Karpas-422 (cell line): ENCODE measurements around the gene TAPBP. TPM values are rescaled to one million over a fixed set of nuclear protein-coding genes. Genes with fewer than 3 reads are reported as not detected.
"Not testable (repeated sequence)": the region's sequence is repeated elsewhere in the genome, so short reads cannot be mapped to it uniquely, and the experiment has no call there.

Source experiments
- DNase-seq: peaks from one replicate; pipeline ENCODE4 v3.0.0-alpha.2; 2015
- H2AFZ ChIP-seq: fragments of 200-600 bp; sonication (generic); 2 replicates; pipeline ENCODE4 v1.6.1; 2014; ENCODE audit warnings: antibody characterized with exemption, low read length, mixed read lengths
- H3K27ac ChIP-seq: fragments of 200-600 bp; sonication (generic); 2 replicates; pipeline ENCODE4 v1.5.1; 2014; ENCODE audit warnings: mild to moderate bottlenecking, low read length, moderate library complexity
- H3K27me3 ChIP-seq: fragments of 200-600 bp; sonication (generic); 2 replicates; pipeline ENCODE4 v1.6.1; 2014; ENCODE audit warnings: low read length, mixed read lengths
- H3K36me3 ChIP-seq: fragments of 200-600 bp; sonication (generic); 2 replicates; pipeline ENCODE4 v1.6.1; 2014; ENCODE audit warnings: low read length, mixed read lengths; ENCODE audit not compliant: insufficient read depth
- H3K4me1 ChIP-seq: fragments of 200-600 bp; sonication (generic); 2 replicates; pipeline ENCODE4 v1.6.1; 2014; ENCODE audit warnings: mild to moderate bottlenecking, low read length, mixed read lengths
- H3K4me2 ChIP-seq: fragments of 200-600 bp; sonication (generic); 2 replicates; pipeline ENCODE4 v1.6.1; 2014; ENCODE audit warnings: low read length, low read depth, mild to moderate bottlenecking; ENCODE audit not compliant: poor library complexity, severe bottlenecking
- H3K4me3 ChIP-seq: fragments of 200-600 bp; sonication (generic); 2 replicates; pipeline ENCODE4 v1.5.1; 2014; ENCODE audit warnings: mild to moderate bottlenecking, antibody characterized with exemption, low read length, mixed read lengths
- H3K79me2 ChIP-seq: fragments of 200-600 bp; sonication (generic); 2 replicates; pipeline ENCODE4 v1.6.1; 2014; ENCODE audit warnings: mild to moderate bottlenecking, low read length, mixed read lengths
- H3K9ac ChIP-seq: fragments of 200-600 bp; sonication (generic); 2 replicates; pipeline ENCODE4 v1.6.0; 2014; ENCODE audit warnings: low read length
- H3K9me2 ChIP-seq: fragments of 200-600 bp; sonication (generic), shearing (Covaris generic); replicated peaks from 2 replicates; pipeline ENCODE4 v1.6.0; 2014; ENCODE audit warnings: mild to moderate bottlenecking, low read length, moderate library complexity; ENCODE audit not compliant: insufficient read depth
- H3K9me3 ChIP-seq: fragments of 300-700, 200-600 bp; sonication (generic); 2 replicates; pipeline ENCODE4 v1.6.1; 2014; ENCODE audit warnings: low read length, mixed read lengths
- H4K20me1 ChIP-seq: fragments of 200-600 bp; sonication (generic); 2 replicates; pipeline ENCODE4 v1.6.1; 2014; ENCODE audit warnings: mild to moderate bottlenecking, antibody characterized with exemption, low read length, low read depth; ENCODE audit not compliant: insufficient read depth
- total RNA-seq: library from RNA; depleted of rRNA; stranded (reverse); fragments of >200 nt; shearing (Covaris generic); gene quantifications from 2 replicates; pipeline ENCODE4 v1.2.3, GENCODE V29; 2014; ENCODE audit warnings: low replicate concordance

Gene TAPBP
- total RNA-seq, 1 experiment from 2014 or later: 102 TPM

- no peaks in the 10 kb centered on the region for H3K79me2 ChIP-seq
- peak overlapping the region; percentile 81; the same call in 1 of the 2 replicates for H2AFZ ChIP-seq
- H3K4me1 ChIP-seq: peaks cover 17% of the 10 kb centered on the region
- peak overlapping the region; percentile 35; the same call in 1 of the 2 replicates for H3K4me3 ChIP-seq
- no peaks in the 10 kb centered on the region for H4K20me1 ChIP-seq
- H3K9me2 ChIP-seq: no peaks in the 10 kb centered on the region
- peak overlapping the region; percentile 68 for H3K4me2 ChIP-seq
- peak overlapping the region; percentile 52 for H3K9ac ChIP-seq
- H3K9me3 ChIP-seq: no peaks in the 10 kb centered on the region
- no peaks in the 10 kb centered on the region for H3K36me3 ChIP-seq
- no peak overlapping the region for H3K27ac ChIP-seq
- peak; percentile 92 for DNase-seq
- H3K27me3 ChIP-seq: no peaks in the 10 kb centered on the region
These were observed 31.1 kb upstream of the TAPBP start for GRCh38 chr6:33344701-33345697.

GRCh38 chr6:33343953-33344611, 30.2 kb upstream of the TAPBP start:
- Histone ChIP-seq H3K36me3 (no peaks in the 10 kb centered on the region), H3K4me2 (peak overlapping the region; percentile 68), H3K79me2 (no peaks in the 10 kb centered on the region), H3K27ac (no peak overlapping the region), H3K4me3 (no peak overlapping the region), H3K9me2 (no peaks in the 10 kb centered on the region), H3K27me3 (no peaks in the 10 kb centered on the region), H3K9me3 (no peaks in the 10 kb centered on the region), H4K20me1 (no peaks in the 10 kb centered on the region), H3K4me1 (peaks cover 17% of the 10 kb centered on the region), H2AFZ (peak overlapping the region; percentile 54; the same call in 1 of the 2 replicates), H3K9ac (no peak overlapping the region)
- DNase-seq: no peak

GRCh38 chr6:33343606-33343952, 29.7 kb upstream of the TAPBP start:
- not testable (repeated sequence) for H3K9me3 ChIP-seq, H3K27ac ChIP-seq, H3K9me2 ChIP-seq, H3K36me3 ChIP-seq, H3K79me2 ChIP-seq, H3K4me2 ChIP-seq, H3K9ac ChIP-seq, H3K4me3 ChIP-seq, DNase-seq, H4K20me1 ChIP-seq, H3K27me3 ChIP-seq
- Histone ChIP-seq H2AFZ (0 out of 2 replicates have a peak overlapping the region, but pooled peaks have one; percentile 54), H3K4me1 (peaks cover 17% of the 10 kb centered on the region)

GRCh38 chr6:33339193-33339592, 25.3 kb upstream of the TAPBP start:
- no peaks in the 10 kb centered on the region for H3K9me3 ChIP-seq
- no peaks in the 10 kb centered on the region for H3K9me2 ChIP-seq
- DNase-seq: no peak
- H3K36me3 ChIP-seq: no peaks in the 10 kb centered on the region
- H3K4me2 ChIP-seq: no peak overlapping the region
- H3K79me2 ChIP-seq: no peaks in the 10 kb centered on the region
- no peaks in the 10 kb centered on the region for H4K20me1 ChIP-seq
- H2AFZ ChIP-seq: no peak overlapping the region
- H3K4me3 ChIP-seq: no peak overlapping the region
- no peaks in the 10 kb centered on the region for H3K27me3 ChIP-seq
- H3K4me1 ChIP-seq: peaks cover 4% of the 10 kb centered on the region
- H3K27ac ChIP-seq: no peak overlapping the region
- no peak overlapping the region for H3K9ac ChIP-seq

- no peak overlapping the region for H3K4me3 ChIP-seq
- H3K27me3 ChIP-seq: no peaks in the 10 kb centered on the region
- no peaks in the 10 kb centered on the region for H3K9me2 ChIP-seq
- no peak for DNase-seq
- no peaks in the 10 kb centered on the region for H4K20me1 ChIP-seq
- H3K27ac ChIP-seq: no peak overlapping the region
- H2AFZ ChIP-seq: no peak overlapping the region
- no peak overlapping the region for H3K9ac ChIP-seq
- H3K4me2 ChIP-seq: no peak overlapping the region
- H3K36me3 ChIP-seq: no peaks in the 10 kb centered on the region
- H3K79me2 ChIP-seq: no peaks in the 10 kb centered on the region
- H3K9me3 ChIP-seq: no peaks in the 10 kb centered on the region
- no peaks in the 10 kb centered on the region for H3K4me1 ChIP-seq
These were observed 22.6 kb upstream of the TAPBP start for GRCh38 chr6:33336495-33336894.

GRCh38 chr6:33335916-33336315, 22.0 kb upstream of the TAPBP start:
- no peak overlapping the region for H3K4me3 ChIP-seq
- no peaks in the 10 kb centered on the region for H3K9me3 ChIP-seq
- H3K36me3 ChIP-seq: no peaks in the 10 kb centered on the region

GRCh38 chr6:33333666-33334065, 19.8 kb upstream of the TAPBP start:
- Histone ChIP-seq H3K4me3 (no peak overlapping the region), H3K36me3 (no peaks in the 10 kb centered on the region), H3K4me1 (no peaks in the 10 kb centered on the region), H2AFZ (no peak overlapping the region), H3K9me3 (no peaks in the 10 kb centered on the region), H3K27ac (no peak overlapping the region), H3K9me2 (no peaks in the 10 kb centered on the region), H3K79me2 (no peaks in the 10 kb centered on the region), H4K20me1 (no peaks in the 10 kb centered on the region), H3K9ac (no peak overlapping the region), H3K27me3 (no peaks in the 10 kb centered on the region), H3K4me2 (no peak overlapping the region)
- no peak for DNase-seq

More at GRCh38 chr6:33335916-33336315, 22.0 kb upstream of the TAPBP start:
- DNase-seq: no peak
- Histone ChIP-seq H4K20me1 (no peaks in the 10 kb centered on the region), H3K4me1 (no peaks in the 10 kb centered on the region), H3K9ac (no peak overlapping the region), H3K27ac (no peak overlapping the region), H3K4me2 (no peak overlapping the region), H3K9me2 (no peaks in the 10 kb centered on the region), H2AFZ (no peak overlapping the region), H3K79me2 (no peaks in the 10 kb centered on the region), H3K27me3 (no peaks in the 10 kb centered on the region)

- Histone ChIP-seq H4K20me1 (no peaks in the 10 kb centered on the region), H3K79me2 (no peaks in the 10 kb centered on the region), H2AFZ (no peak overlapping the region), H3K4me3 (no peak overlapping the region), H3K27me3 (no peaks in the 10 kb centered on the region), H3K9me3 (no peaks in the 10 kb centered on the region), H3K4me1 (no peaks in the 10 kb centered on the region), H3K9ac (no peak overlapping the region), H3K36me3 (no peaks in the 10 kb centered on the region), H3K27ac (no peak overlapping the region), H3K9me2 (no peaks in the 10 kb centered on the region), H3K4me2 (no peak overlapping the region)
- no peak for DNase-seq
These were observed 16.9 kb upstream of the TAPBP start for GRCh38 chr6:33330736-33331135.
